DMS 273 treated with DMSO at 0.1 percent for 48 hours (cell line): ENCODE results near the gene ARHGAP29.
"Not testable (repeated sequence)": the region's sequence is repeated elsewhere in the genome, so short reads cannot be mapped to it uniquely, and the experiment has no call there.

ENCODE experiments used
- DNase-seq: peaks from one replicate; lab custom pipeline; 2025; lab: John Stamatoyannopoulos, UW

Gene ARHGAP29

GRCh38 chr1:94180650-94181049 is 56.7 kb downstream of the ARHGAP29 start:
- DNase-seq, result no peak

GRCh38 chr1:94178901-94179300 is 58.5 kb downstream of the ARHGAP29 start:
- DNase-seq, result no peak

GRCh38 chr1:94169126-94169525 is 68.3 kb downstream of the ARHGAP29 start:
- DNase-seq, result no peak

- no peak for DNase-seq
Measured at GRCh38 chr1:94165843-94166242, 71.5 kb downstream of the ARHGAP29 start.

- DNase-seq, result not testable (repeated sequence)
Measured at GRCh38 chr1:94164885-94165284, 72.5 kb downstream of the ARHGAP29 start.

GRCh38 chr1:94164121-94164520 is 73.3 kb downstream of the ARHGAP29 start:
- not testable (repeated sequence) for DNase-seq

GRCh38 chr1:94163249-94163648 is 74.1 kb downstream of the ARHGAP29 start:
- not testable (repeated sequence) for DNase-seq

GRCh38 chr1:94160811-94161210 is 76.6 kb downstream of the ARHGAP29 start:
- no peak for DNase-seq

- DNase-seq, result no peak
Measured at GRCh38 chr1:94156096-94156625, 81.2 kb downstream of the ARHGAP29 start.

- DNase-seq, result no peak
Measured at GRCh38 chr1:94154989-94155388, 82.4 kb downstream of the ARHGAP29 start.

GRCh38 chr1:94153133-94153532 is 84.3 kb downstream of the ARHGAP29 start:
- no peak for DNase-seq

GRCh38 chr1:94149166-94149565 is 88.2 kb downstream of the ARHGAP29 start:
- not testable (repeated sequence) for DNase-seq

- no peak for DNase-seq
Measured at GRCh38 chr1:94146273-94146672, 91.1 kb downstream of the ARHGAP29 start.

- no peak for DNase-seq
Measured at GRCh38 chr1:94144836-94145235, 92.5 kb downstream of the ARHGAP29 start.

- no peak for DNase-seq
Measured at GRCh38 chr1:94143809-94144176, 93.6 kb downstream of the ARHGAP29 start.

- no peak for DNase-seq
Measured at GRCh38 chr1:94143173-94143808, 94.1 kb downstream of the ARHGAP29 start.

- DNase-seq, result no peak
Measured at GRCh38 chr1:94142583-94142982, 94.8 kb downstream of the ARHGAP29 start.

GRCh38 chr1:94142022-94142421 is 95.4 kb downstream of the ARHGAP29 start:
- DNase-seq, result no peak

GRCh38 chr1:94132111-94132510 is 105.3 kb downstream of the ARHGAP29 start:
- DNase-seq, result no peak

GRCh38 chr1:94130851-94131595 is 106.4 kb downstream of the ARHGAP29 start:
- DNase-seq, result no peak

- DNase-seq, result no peak
Measured at GRCh38 chr1:94126651-94127050, 110.7 kb downstream of the ARHGAP29 start.

GRCh38 chr1:94125551-94126514 is 111.6 kb downstream of the ARHGAP29 start:
- DNase-seq, result no peak
